Liver (tissue), 9 donors: Measurements from ENCODE around the gene PGK2. TPM values are rescaled to one million over a fixed set of nuclear protein-coding genes. Genes with fewer than 3 reads are reported as not detected.

Experiments used
- DNase-seq: peaks from one replicate; pipeline ENCODE4 v3.0.0-alpha.2; 2017; ENCODE audit warnings: low spot score
- H3K27ac ChIP-seq, 2 donors: one replicate each; pipeline ENCODE4 v1.7.0; 2013; ENCODE audit warnings: inconsistent platforms in 2 of 2, low read length in 2 of 2, control low read depth in 1 of 2, low read depth in 1 of 2, mild to moderate bottlenecking in 1 of 2
- H3K27me3 ChIP-seq, 4 donors: one replicate each; pipeline versions ENCODE4 v1.6.1 to v1.7.0; 2013; ENCODE audit warnings: low read length in 3 of 4, inconsistent platforms in 1 of 4, mild to moderate bottlenecking in 1 of 4, moderate library complexity in 1 of 4; ENCODE audit not compliant: control insufficient read depth in 4 of 4, insufficient read depth in 4 of 4
- H3K36me3 ChIP-seq, 4 donors: one replicate each; pipeline versions ENCODE4 v1.6.1 to v1.7.0; 2013; ENCODE audit warnings: low read length in 3 of 4, mild to moderate bottlenecking in 3 of 4, low read depth in 1 of 4, moderate library complexity in 1 of 4; ENCODE audit not compliant: control insufficient read depth in 4 of 4, insufficient read depth in 3 of 4
- H3K4me1 ChIP-seq, 4 donors: one replicate each; pipeline versions ENCODE4 v1.6.1 to v1.7.0; 2013; ENCODE audit warnings: low read length in 3 of 4, mild to moderate bottlenecking in 3 of 4, moderate library complexity in 1 of 4; ENCODE audit not compliant: control insufficient read depth in 4 of 4, insufficient read depth in 4 of 4
- H3K4me3 ChIP-seq, 3 donors: one replicate each; pipeline versions ENCODE4 v1.6.1 to v1.7.0; 2013; ENCODE audit warnings: low read length in 3 of 3, control low read depth in 1 of 3, low read depth in 1 of 3, mild to moderate bottlenecking in 1 of 3
- H3K9ac ChIP-seq, 2 donors: one replicate each; pipeline ENCODE4 v1.7.0; 2013; ENCODE audit warnings: low read length in 2 of 2, mild to moderate bottlenecking in 2 of 2, moderate library complexity in 2 of 2, control low read depth in 1 of 2, low read depth in 1 of 2
- H3K9me3 ChIP-seq, 4 donors: one replicate each; pipeline versions ENCODE4 v1.6.1 to v1.7.0; 2013; ENCODE audit warnings: low read length in 3 of 4; ENCODE audit not compliant: control insufficient read depth in 4 of 4
- CTCF ChIP-seq: fragments of 150-350 bp; IDR thresholded peaks from 2 replicates; pipeline ENCODE4 v1.5.1; 2017; ENCODE audit warnings: improper control_type of control experiment, low read depth, low read length; ENCODE audit not compliant: missing input control
- FOXA1 ChIP-seq: IDR thresholded peaks from 2 replicates; pipeline ENCODE4 v1.6.1; 2016; ENCODE audit warnings: antibody characterized with exemption
- FOXA2 ChIP-seq: IDR thresholded peaks from 2 replicates; pipeline ENCODE4 v1.6.1; 2016; ENCODE audit warnings: antibody characterized with exemption
- GABPA ChIP-seq, 2 donors: IDR thresholded peaks in 1 of 2; conservative IDR thresholded peaks in 1 of 2; 2 replicates each; pipeline ENCODE4 v1.6.1; 2016; ENCODE audit warnings: antibody characterized with exemption in 2 of 2, mild to moderate bottlenecking in 1 of 2, moderate library complexity in 1 of 2
- HNF4A ChIP-seq, 2 donors: conservative IDR thresholded peaks; 2 replicates each; pipeline ENCODE4 v1.6.1; 2016; ENCODE audit warnings: antibody characterized with exemption in 2 of 2, mild to moderate bottlenecking in 2 of 2
- HNF4G ChIP-seq: IDR thresholded peaks from 2 replicates; pipeline ENCODE4 v1.6.1; 2016; ENCODE audit warnings: antibody characterized with exemption
- JUND ChIP-seq, 2 donors: IDR thresholded peaks; 2 replicates each; pipeline ENCODE4 v1.6.1; 2016; ENCODE audit warnings: antibody characterized with exemption in 2 of 2
- MAX ChIP-seq: IDR thresholded peaks from 2 replicates; pipeline ENCODE4 v1.6.1; 2016; ENCODE audit warnings: antibody characterized with exemption
- NR2F2 ChIP-seq: IDR thresholded peaks from 2 replicates; pipeline ENCODE4 v1.6.1; 2016; ENCODE audit warnings: antibody characterized with exemption
- RAD21 ChIP-seq, 2 donors: IDR thresholded peaks; 2 replicates each; pipeline ENCODE4 v1.6.1; 2016; ENCODE audit warnings: antibody characterized with exemption in 2 of 2, mild to moderate bottlenecking in 2 of 2
- REST ChIP-seq: IDR thresholded peaks from 2 replicates; pipeline ENCODE4 v1.6.1; 2016; ENCODE audit warnings: antibody characterized with exemption, mild to moderate bottlenecking
- RXRA ChIP-seq, 2 donors: IDR thresholded peaks; 2 replicates each; pipeline ENCODE4 v1.6.1; 2017 to 2018; ENCODE audit warnings: antibody characterized with exemption in 2 of 2, mild to moderate bottlenecking in 1 of 2
- SP1 ChIP-seq: IDR thresholded peaks from 2 replicates; pipeline ENCODE4 v1.6.1; 2018; ENCODE audit warnings: antibody characterized with exemption, mild to moderate bottlenecking
- TAF1 ChIP-seq: conservative IDR thresholded peaks from 2 replicates; pipeline ENCODE4 v1.6.1; 2016; ENCODE audit warnings: antibody characterized with exemption, mild to moderate bottlenecking
- YY1 ChIP-seq: IDR thresholded peaks from 2 replicates; pipeline ENCODE4 v1.6.1; 2016; ENCODE audit warnings: antibody characterized with exemption, mild to moderate bottlenecking
- ZBTB33 ChIP-seq: IDR thresholded peaks from 2 replicates; pipeline ENCODE4 v1.6.1; 2016; ENCODE audit warnings: antibody characterized with exemption
- WGBS: extraction: QIAGEN DNeasy Blood & Tissue Kit; methylation state at CpG from one replicate; pipeline ENCODE4 v1.1.7; 2013; 5-methylcytosine and 5-hydroxymethylcytosine counted together
- polyA plus RNA-seq, 2 donors: library from polyadenylated mRNA; stranded (reverse) in 1 of 2; unstranded in 1 of 2; fragments of 200-250 nt in 1 of 2; fragments of >200 nt in 1 of 2; fragmentation: Nextera tagmentation in 1 of 2; extraction: Ambion mirVana in 1 of 2; gene quantifications; one replicate each; pipeline versions ENCODE4 v1.2.1 to v1.2.3, GENCODE V29; 2013 to 2015
- total RNA-seq, 2 donors: library from RNA; depleted of rRNA; stranded (reverse); fragments of >200 nt; gene quantifications; one replicate each; pipeline ENCODE4 v1.2.3, GENCODE V29; 2014
- donor health status: healthy.
- donor health status: healthy.
- donor health status: healthy.
- donor health status: healthy.
- donor health status: healthy.

Gene PGK2
- total and polyA plus RNA-seq, 4 donors, result not detected

- H3K36me3 ChIP-seq, result no peaks in the 10 kb centered on the region
- no peaks in the 10 kb centered on the region for H3K27me3 ChIP-seq
- H3K9ac ChIP-seq, result no peak overlapping the region
- DNase-seq, result no peak
- peaks cover 0 to 3% (median 0%) of the 10 kb centered on the region in 4 donors for H3K9me3 ChIP-seq
- H3K27ac ChIP-seq, result no peak overlapping the region
- H3K4me3 ChIP-seq, result no peak overlapping the region
- WGBS, result 92% methylated on average over 4 of the region's 4 CpGs
- H3K4me1 ChIP-seq, result no peaks in the 10 kb centered on the region
- TF ChIP-seq RAD21 (IDR thresholded peaks at IDR 0.05) (no peak), RXRA (IDR thresholded peaks at IDR 0.05) (no peak), FOXA1 (no peak), CTCF (no peak), TAF1 (no peak), YY1 (no peak), JUND (IDR thresholded peaks at IDR 0.05) (no peak), SP1 (no peak), GABPA (IDR thresholded peaks at IDR 0.05 in 1 of 2, conservative IDR thresholded peaks at IDR 0.05 in 1 of 2) (no peak), NR2F2 (no peak), REST (no peak), ZBTB33 (no peak)
Observed at GRCh38 chr6:49806145-49806544, 19.1 kb upstream of the PGK2 start.

- Histone ChIP-seq H3K27me3 (no peaks in the 10 kb centered on the region), H3K27ac (no peak overlapping the region), H3K4me3 (no peak overlapping the region), H3K36me3 (no peaks in the 10 kb centered on the region), H3K9me3 (peaks cover 0 to under 1% (median 0%) of the 10 kb centered on the region in 4 donors), H3K4me1 (no peaks in the 10 kb centered on the region), H3K9ac (no peak overlapping the region)
- no peak for DNase-seq
- WGBS, result 80% methylated on average over 3 of the region's 3 CpGs
- no peak for TF ChIP-seq RAD21 (IDR thresholded peaks at IDR 0.05)
- no peak for TF ChIP-seq SP1
- no peak for TF ChIP-seq JUND (IDR thresholded peaks at IDR 0.05)
- TF ChIP-seq ZBTB33, result no peak
- TF ChIP-seq RXRA (IDR thresholded peaks at IDR 0.05), result no peak
- TF ChIP-seq HNF4G, result no peak
- TF ChIP-seq CTCF, result no peak
- no peak for TF ChIP-seq NR2F2
- no peak for TF ChIP-seq REST
- TF ChIP-seq HNF4A (conservative IDR thresholded peaks at IDR 0.05), result no peak
- TF ChIP-seq FOXA2, result no peak
- TF ChIP-seq MAX, result no peak
- TF ChIP-seq TAF1, result no peak
Observed at GRCh38 chr6:49805246-49805645, 18.2 kb upstream of the PGK2 start.
